Hepatocyte (in vitro differentiated cells): ENCODE data around the gene PCK1. TPM values are rescaled to one million over a fixed set of nuclear protein-coding genes. Genes with fewer than 3 reads are reported as not detected.

Experiments used
- DNase-seq: peaks from one replicate; pipeline ENCODE4 v3.0.0-alpha.2; 2016; ENCODE audit warnings: low spot score
- H2AFZ ChIP-seq: fragments of 200-600 bp; sonication (generic); 2 replicates; pipeline ENCODE4 v1.6.0; 2016; ENCODE audit warnings: antibody characterized with exemption, mild to moderate bottlenecking
- H3K27ac ChIP-seq: fragments of 200-600 bp; sonication (generic); 2 replicates; pipeline ENCODE4 v1.5.1; 2016; ENCODE audit warnings: mild to moderate bottlenecking
- H3K27me3 ChIP-seq: fragments of 200-600 bp; sonication (generic); 2 replicates; pipeline ENCODE4 v1.6.1; 2016
- H3K36me3 ChIP-seq: fragments of 200-600 bp; sonication (generic); replicated peaks from 2 replicates; pipeline ENCODE4 v1.5.1; 2016; ENCODE audit warnings: low read depth; ENCODE audit not compliant: insufficient read depth
- H3K4me1 ChIP-seq: fragments of 200-600 bp; sonication (generic); 2 replicates; pipeline ENCODE4 v1.5.1; 2016; ENCODE audit warnings: mild to moderate bottlenecking, moderate library complexity; ENCODE audit not compliant: insufficient read depth
- H3K4me2 ChIP-seq: fragments of 200-600 bp; sonication (generic); 2 replicates; pipeline ENCODE4 v1.6.0; 2016
- H3K4me3 ChIP-seq: fragments of 200-600 bp; sonication (generic); 2 replicates; pipeline ENCODE4 v1.5.1; 2016; ENCODE audit warnings: mild to moderate bottlenecking
- H3K79me2 ChIP-seq: fragments of 200-600 bp; sonication (generic); 2 replicates; pipeline ENCODE4 v1.6.0; 2017; ENCODE audit warnings: mild to moderate bottlenecking
- H3K9me2 ChIP-seq: fragments of 200-600 bp; sonication (generic); replicated peaks from 2 replicates; pipeline ENCODE4 v1.6.0; 2017; ENCODE audit warnings: mild to moderate bottlenecking; ENCODE audit not compliant: insufficient read depth
- H3K9me3 ChIP-seq: fragments of 200-600 bp; sonication (generic); 2 replicates; pipeline ENCODE4 v1.5.1; 2016; ENCODE audit warnings: low read depth, mild to moderate bottlenecking
- H4K20me1 ChIP-seq: fragments of 200-600 bp; sonication (generic); 2 replicates; pipeline ENCODE4 v1.6.0; 2016; ENCODE audit warnings: mild to moderate bottlenecking; ENCODE audit not compliant: insufficient read depth, poor library complexity, severe bottlenecking
- CTCF ChIP-seq: fragments of 200-600 bp; sonication (generic); IDR thresholded peaks from 2 replicates; pipeline ENCODE4 v1.5.1; 2016; ENCODE audit warnings: antibody characterized with exemption, mild to moderate bottlenecking; ENCODE audit not compliant: poor library complexity
- EZH2 ChIP-seq: fragments of 200-600 bp; sonication (generic); IDR thresholded peaks from 2 replicates; pipeline ENCODE4 v1.6.1; 2016; ENCODE audit warnings: antibody characterized with exemption, mild to moderate bottlenecking, borderline replicate concordance
- EZH2phosphoT487 ChIP-seq: fragments of 200-600 bp; sonication (generic); IDR thresholded peaks from one replicate; pipeline ENCODE4 v1.6.1; 2018; ENCODE audit warnings: antibody characterized with exemption, mild to moderate bottlenecking, low read depth, moderate library complexity; ENCODE audit not compliant: unreplicated experiment, severe bottlenecking
- WGBS: methylation state at CpG from one replicate; pipeline ENCODE4 v1.1.6; 2016; ENCODE audit warnings: low lambda C conversion rate; ENCODE audit errors: missing lambda C conversion rate; 5-methylcytosine and 5-hydroxymethylcytosine counted together
- polyA plus RNA-seq: library from polyadenylated mRNA; unstranded; fragments of >200 nt; fragmentation: Nextera tagmentation; extraction: Ambion mirVana; gene quantifications from 2 replicates; pipeline ENCODE4 v1.2.1, GENCODE V29; 2016
- total RNA-seq: library from RNA; depleted of rRNA; stranded (reverse); fragments of >200 nt; gene quantifications from 2 replicates; pipeline ENCODE4 v1.2.3, GENCODE V29; 2014

The PCK1 gene
- total and polyA plus RNA-seq, 2 experiments from 2014 or later: 11.6 to 12.8 TPM

- no peaks in the 10 kb centered on the region for H3K9me2 ChIP-seq
- no peak overlapping the region for H3K27ac ChIP-seq
- H3K36me3 ChIP-seq: no peaks in the 10 kb centered on the region
- H2AFZ ChIP-seq: no peak overlapping the region
- TF ChIP-seq EZH2phosphoT487 (no peak), CTCF (no peak), EZH2 (no peak)
- peaks cover 2% of the 10 kb centered on the region for H3K27me3 ChIP-seq
- H3K4me1 ChIP-seq: peaks cover 13% of the 10 kb centered on the region
- no peaks in the 10 kb centered on the region for H4K20me1 ChIP-seq
- WGBS: 94% methylated on average over 35 of the region's 35 CpGs
- no peak overlapping the region for H3K4me2 ChIP-seq
- no peaks in the 10 kb centered on the region for H3K79me2 ChIP-seq
- no peaks in the 10 kb centered on the region for H3K9me3 ChIP-seq
- no peak for DNase-seq
- no peak overlapping the region for H3K4me3 ChIP-seq
Observed at GRCh38 chr20:57562541-57563465, 1.9 kb downstream of the PCK1 start.

GRCh38 chr20:57563522-57563921 lies 2.6 kb downstream of the PCK1 start:
- Histone ChIP-seq H2AFZ (no peak overlapping the region), H3K4me2 (no peak overlapping the region), H3K9me2 (no peaks in the 10 kb centered on the region), H3K4me3 (no peak overlapping the region), H3K79me2 (no peaks in the 10 kb centered on the region), H3K27ac (no peak overlapping the region), H4K20me1 (no peaks in the 10 kb centered on the region), H3K4me1 (peaks cover 13% of the 10 kb centered on the region), H3K36me3 (no peaks in the 10 kb centered on the region), H3K27me3 (peaks cover 2% of the 10 kb centered on the region), H3K9me3 (no peaks in the 10 kb centered on the region)
- WGBS: 98% methylated on average over 12 of the region's 12 CpGs
- DNase-seq: no peak
- TF ChIP-seq EZH2phosphoT487: no peak
- TF ChIP-seq CTCF: no peak

GRCh38 chr20:57564180-57564802 lies 3.4 kb downstream of the PCK1 start:
- no peaks in the 10 kb centered on the region for H3K79me2 ChIP-seq
- H3K4me3 ChIP-seq: no peak overlapping the region
- no peak overlapping the region for H2AFZ ChIP-seq
- 95% methylated on average over 14 of the region's 14 CpGs for WGBS
- H4K20me1 ChIP-seq: no peaks in the 10 kb centered on the region
- no peak for DNase-seq
- no peaks in the 10 kb centered on the region for H3K9me3 ChIP-seq
- H3K4me2 ChIP-seq: no peak overlapping the region
- H3K36me3 ChIP-seq: no peaks in the 10 kb centered on the region
- H3K9me2 ChIP-seq: no peaks in the 10 kb centered on the region
- no peaks in the 10 kb centered on the region for H3K27me3 ChIP-seq
- H3K4me1 ChIP-seq: peaks cover 13% of the 10 kb centered on the region
- TF ChIP-seq CTCF (no peak), EZH2phosphoT487 (no peak)
- H3K27ac ChIP-seq: no peak overlapping the region
